Measurements from ENCODE around the gene TFCP2L1. TPM values are rescaled to one million over a fixed set of nuclear protein-coding genes. Genes with fewer than 3 reads are reported as not detected.

Gene TFCP2L1
- polyA plus RNA-seq, 3 donors = 0.03 to 0.24 TPM; not detected in 1

GRCh38 chr2:121276341-121276740, 8.7 kb downstream of the TFCP2L1 start:
- no peaks in the 10 kb centered on the region for H3K9me3 ChIP-seq (replicated peaks in 1 of 2; ENCODE audit: control insufficient read depth in 1 of 2, insufficient read depth in 1 of 2, low read length in 2 of 2)

GRCh38 chr2:121273116-121273515, 11.9 kb downstream of the TFCP2L1 start:
- no peaks in the 10 kb centered on the region for H3K36me3 ChIP-seq (replicated peaks in 1 of 2; ENCODE audit: control insufficient read depth in 1 of 2, insufficient read depth in 2 of 2, low read length in 2 of 2)
- no peaks in the 10 kb centered on the region for H4K20me1 ChIP-seq (ENCODE audit: insufficient read depth, low read length)
- H3K9ac ChIP-seq (ENCODE audit: insufficient read depth, low read length, poor library complexity, severe bottlenecking) = no peak overlapping the region
- peaks cover 5 to 14% (median 7%) of the 10 kb centered on the region in 3 donors for H3K27me3 Mint-ChIP-seq (ENCODE audit: low read depth in 3 of 3)
- no peaks in the 10 kb centered on the region for H3K79me2 ChIP-seq (ENCODE audit: insufficient read depth, low read length)
- 60% methylated on average over 2 of the region's 3 CpGs for WGBS (ENCODE audit: insufficient coverage)
- H3K36me3 Mint-ChIP-seq = no peaks in the 10 kb centered on the region
- intact Hi-C loops (cut with micrococcal nuclease) = no loop called here
- peaks cover 5% of the 10 kb centered on the region for H3K4me1 Mint-ChIP-seq
- H3K9me3 ChIP-seq (replicated peaks in 1 of 2; ENCODE audit: control insufficient read depth in 1 of 2, insufficient read depth in 1 of 2, low read length in 2 of 2) = no peaks in the 10 kb centered on the region
- no peak for DNase-seq
- H3K27me3 ChIP-seq (ENCODE audit: control insufficient read depth in 2 of 2, insufficient read depth in 2 of 2, low read length in 2 of 2) = peaks cover 0 to 3% of the 10 kb centered on the region in 2 donors
- TF ChIP-seq CTCF (IDR thresholded peaks at IDR 0.05) = no peak
- H3K4me1 ChIP-seq (ENCODE audit: control insufficient read depth in 1 of 2, insufficient read depth in 2 of 2, low read length in 2 of 2) = no peaks in the 10 kb centered on the region
- H3K4me3 ChIP-seq (replicated peaks in 1 of 3; ENCODE audit: low read depth in 2 of 3, low read length in 3 of 3) = no peak overlapping the region
- H3K4me2 ChIP-seq (replicated peaks; ENCODE audit: extremely low read depth, low read length, poor library complexity, severe bottlenecking) = no peak overlapping the region
- no peak overlapping the region for H2AFZ ChIP-seq (ENCODE audit: insufficient read depth, low read depth, low read length, poor library complexity, severe bottlenecking)
- no peak overlapping the region for H3K27ac Mint-ChIP-seq
- no peak overlapping the region for H3K27ac ChIP-seq (ENCODE audit: low read depth in 1 of 2, low read length in 2 of 2)
- H3K9me3 Mint-ChIP-seq = no peaks in the 10 kb centered on the region
- H3K4me3 Mint-ChIP-seq = no peak overlapping the region

More at GRCh38 chr2:121276341-121276740, 8.7 kb downstream of the TFCP2L1 start:
- no peak overlapping the region for H3K4me3 ChIP-seq (replicated peaks in 1 of 3; ENCODE audit: low read depth in 2 of 3, low read length in 3 of 3)
- H3K4me3 Mint-ChIP-seq = no peak overlapping the region
- DNase-seq = no peak
- no peak overlapping the region for H3K4me2 ChIP-seq (replicated peaks; ENCODE audit: extremely low read depth, low read length, poor library complexity, severe bottlenecking)
- no peak overlapping the region for H3K9ac ChIP-seq (ENCODE audit: insufficient read depth, low read length, poor library complexity, severe bottlenecking)
- WGBS (ENCODE audit: insufficient coverage) = no CpG with 5 or more reads among the region's 6 CpGs
- no peak overlapping the region for H3K27ac Mint-ChIP-seq
- peaks cover 0 to 5% of the 10 kb centered on the region in 2 donors for H3K27me3 ChIP-seq (ENCODE audit: control insufficient read depth in 2 of 2, insufficient read depth in 2 of 2, low read length in 2 of 2)
- H3K79me2 ChIP-seq (ENCODE audit: insufficient read depth, low read length) = no peaks in the 10 kb centered on the region
- TF ChIP-seq CTCF (IDR thresholded peaks at IDR 0.05) = no peak
- peaks cover 9 to 17% (median 11%) of the 10 kb centered on the region in 3 donors for H3K27me3 Mint-ChIP-seq (ENCODE audit: low read depth in 3 of 3)
- no peak overlapping the region for H2AFZ ChIP-seq (ENCODE audit: insufficient read depth, low read depth, low read length, poor library complexity, severe bottlenecking)
- no peaks in the 10 kb centered on the region for H3K36me3 Mint-ChIP-seq
- H4K20me1 ChIP-seq (ENCODE audit: insufficient read depth, low read length) = no peaks in the 10 kb centered on the region
- H3K9me3 Mint-ChIP-seq = peaks cover 0 to 2% (median 0%) of the 10 kb centered on the region in 7 donors
- peaks cover 16% of the 10 kb centered on the region for H3K4me1 Mint-ChIP-seq
- peaks cover 6 to 10% of the 10 kb centered on the region in 2 donors for H3K4me1 ChIP-seq (ENCODE audit: control insufficient read depth in 1 of 2, insufficient read depth in 2 of 2, low read length in 2 of 2)
- H3K36me3 ChIP-seq (replicated peaks in 1 of 2; ENCODE audit: control insufficient read depth in 1 of 2, insufficient read depth in 2 of 2, low read length in 2 of 2) = no peaks in the 10 kb centered on the region
- H3K27ac ChIP-seq (ENCODE audit: low read depth in 1 of 2, low read length in 2 of 2) = no peak overlapping the region
- intact Hi-C loops (cut with micrococcal nuclease) = no loop called here

All from CD14-positive monocyte (primary cell).